ENCODE results near the gene CPZ. TPM values are rescaled to one million over a fixed set of nuclear protein-coding genes. Genes with fewer than 3 reads are reported as not detected.

Gene CPZ
- total RNA-seq, 1 donor from 2014 or later, result 3.5 TPM

DNA sequence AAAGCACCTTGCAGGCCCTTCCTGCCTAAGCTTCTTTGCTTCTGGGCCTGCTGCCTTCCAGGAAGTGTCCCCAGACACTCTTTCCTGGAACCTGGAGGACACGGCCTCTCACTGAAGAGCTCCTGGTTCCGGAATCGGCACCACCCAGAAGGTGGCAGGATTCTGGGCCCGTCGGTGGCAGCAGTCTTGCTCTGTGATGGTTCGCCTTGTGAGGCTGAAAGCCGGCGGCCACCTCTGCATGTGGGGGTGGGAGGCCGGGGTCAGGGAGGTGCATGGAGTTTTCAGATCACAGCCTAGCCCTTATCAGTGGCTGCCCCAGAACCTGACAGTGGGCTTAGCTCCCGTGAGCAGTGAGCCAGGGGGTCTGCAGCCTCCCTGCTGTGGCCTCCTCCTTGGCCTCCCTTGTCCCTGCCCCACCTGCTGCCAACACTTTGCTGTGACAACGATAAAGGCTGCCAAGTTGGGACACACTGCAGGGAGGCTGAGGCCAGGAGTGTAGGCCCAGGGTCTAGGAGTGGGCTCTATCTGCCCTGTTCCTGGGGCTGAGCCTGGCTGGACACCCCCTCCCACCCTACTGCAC lies 43.1 kb upstream of the CPZ start:
- Histone ChIP-seq H3K36me3 (no peaks in the 10 kb centered on the region), H3K27ac (no peak overlapping the region), H3K27me3 (no peaks in the 10 kb centered on the region), H3K4me3 (no peak overlapping the region), H3K9me3 (no peaks in the 10 kb centered on the region), H3K4me1 (no peaks in the 10 kb centered on the region)
- no peak for DNase-seq (ENCODE audit: low spot score in 2 of 2)
- intact Hi-C loops (cut with DNase I), result no loop called here
- TF ChIP-seq, protein P1, sequence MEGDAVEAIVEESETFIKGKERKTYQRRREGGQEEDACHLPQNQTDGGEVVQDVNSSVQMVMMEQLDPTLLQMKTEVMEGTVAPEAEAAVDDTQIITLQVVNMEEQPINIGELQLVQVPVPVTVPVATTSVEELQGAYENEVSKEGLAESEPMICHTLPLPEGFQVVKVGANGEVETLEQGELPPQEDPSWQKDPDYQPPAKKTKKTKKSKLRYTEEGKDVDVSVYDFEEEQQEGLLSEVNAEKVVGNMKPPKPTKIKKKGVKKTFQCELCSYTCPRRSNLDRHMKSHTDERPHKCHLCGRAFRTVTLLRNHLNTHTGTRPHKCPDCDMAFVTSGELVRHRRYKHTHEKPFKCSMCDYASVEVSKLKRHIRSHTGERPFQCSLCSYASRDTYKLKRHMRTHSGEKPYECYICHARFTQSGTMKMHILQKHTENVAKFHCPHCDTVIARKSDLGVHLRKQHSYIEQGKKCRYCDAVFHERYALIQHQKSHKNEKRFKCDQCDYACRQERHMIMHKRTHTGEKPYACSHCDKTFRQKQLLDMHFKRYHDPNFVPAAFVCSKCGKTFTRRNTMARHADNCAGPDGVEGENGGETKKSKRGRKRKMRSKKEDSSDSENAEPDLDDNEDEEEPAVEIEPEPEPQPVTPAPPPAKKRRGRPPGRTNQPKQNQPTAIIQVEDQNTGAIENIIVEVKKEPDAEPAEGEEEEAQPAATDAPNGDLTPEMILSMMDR (IDR thresholded peaks at IDR 0.05), result no peak

DNA sequence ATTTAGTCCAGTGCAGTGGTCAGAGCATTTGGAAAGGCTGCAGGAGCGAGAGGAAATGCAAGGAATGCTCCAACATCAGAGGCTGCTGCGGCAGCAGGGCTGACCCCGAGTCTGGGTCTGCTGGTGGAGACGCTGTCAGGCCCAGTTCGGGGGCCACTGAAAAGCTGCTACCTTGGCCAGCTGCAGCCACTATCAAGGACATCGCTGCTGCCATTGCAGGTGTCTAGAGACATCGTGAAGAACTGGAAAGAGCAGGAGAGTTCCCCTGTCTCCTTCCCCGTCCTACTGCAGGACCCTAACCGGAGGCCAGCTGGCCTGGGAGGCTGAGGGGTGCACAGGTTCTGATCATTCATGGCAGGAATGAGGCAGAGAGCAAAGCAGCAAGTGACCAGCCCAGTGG lies 41.9 kb upstream of the CPZ start:
- Histone ChIP-seq H3K4me3 (no peak overlapping the region), H3K27me3 (no peaks in the 10 kb centered on the region), H3K9me3 (no peaks in the 10 kb centered on the region), H3K27ac (no peak overlapping the region), H3K36me3 (no peaks in the 10 kb centered on the region), H3K4me1 (no peaks in the 10 kb centered on the region)
- intact Hi-C loops (cut with DNase I), result no loop called here
- TF ChIP-seq, protein P1 (IDR thresholded peaks at IDR 0.05), result no peak
- DNase-seq (ENCODE audit: low spot score in 2 of 2), result no peak

GRCh38 chr4:8552024-8552423 lies 40.5 kb upstream of the CPZ start:
- H3K27ac ChIP-seq, result no peak overlapping the region
- no peaks in the 10 kb centered on the region for H3K27me3 ChIP-seq
- DNase-seq (ENCODE audit: low spot score in 2 of 2), result no peak
- no peak overlapping the region for H3K4me3 ChIP-seq
- H3K9me3 ChIP-seq, result no peaks in the 10 kb centered on the region
- H3K4me1 ChIP-seq, result no peaks in the 10 kb centered on the region
- TF ChIP-seq, protein P1 (IDR thresholded peaks at IDR 0.05), result no peak
- H3K36me3 ChIP-seq, result no peaks in the 10 kb centered on the region
- intact Hi-C loops (cut with DNase I), result no loop called here

DNA sequence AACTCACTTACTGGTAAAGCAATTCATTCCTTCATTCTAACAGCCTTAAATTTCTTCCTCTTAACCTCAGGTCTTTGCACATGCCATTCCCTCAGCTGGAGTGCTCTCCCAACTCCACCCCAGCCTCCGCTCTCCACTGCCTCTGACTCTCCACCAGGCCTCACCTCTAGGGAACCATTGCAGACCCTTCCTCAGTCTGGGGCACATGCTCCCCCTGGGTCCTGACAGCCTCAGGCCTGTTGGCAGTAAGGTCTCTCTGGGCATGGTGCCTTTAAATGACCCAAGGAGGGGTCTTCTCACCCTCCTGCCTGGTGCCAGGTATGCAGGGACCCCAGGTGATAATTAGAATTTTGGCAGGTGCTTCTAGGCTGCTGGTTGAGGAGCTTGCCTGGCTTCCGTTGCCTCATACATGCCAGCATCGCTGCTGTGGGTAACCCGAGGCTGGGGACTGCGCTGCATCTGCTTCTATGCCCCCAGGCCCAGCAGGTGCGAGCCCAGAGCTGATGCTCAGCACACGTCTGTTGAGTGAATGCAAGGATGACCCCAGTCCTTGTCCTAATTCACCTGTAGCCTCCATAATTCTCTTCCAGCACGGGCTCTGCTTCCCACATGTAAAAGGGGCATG lies 39.9 kb upstream of the CPZ start:
- no peak overlapping the region for H3K4me3 ChIP-seq
- no peak overlapping the region for H3K27ac ChIP-seq
- TF ChIP-seq, protein P1 (IDR thresholded peaks at IDR 0.05), result no peak
- DNase-seq (ENCODE audit: low spot score in 2 of 2), result no peak
- no peaks in the 10 kb centered on the region for H3K36me3 ChIP-seq
- intact Hi-C loops (cut with DNase I), result no loop called here
- H3K9me3 ChIP-seq, result no peaks in the 10 kb centered on the region
- H3K4me1 ChIP-seq, result no peaks in the 10 kb centered on the region
- no peaks in the 10 kb centered on the region for H3K27me3 ChIP-seq

- TF ChIP-seq, protein P1 (IDR thresholded peaks at IDR 0.05), result no peak
- intact Hi-C loops (cut with DNase I), result no loop called here
- Histone ChIP-seq H3K27ac (no peak overlapping the region), H3K36me3 (no peaks in the 10 kb centered on the region), H3K9me3 (no peaks in the 10 kb centered on the region), H3K4me1 (no peaks in the 10 kb centered on the region), H3K27me3 (no peaks in the 10 kb centered on the region), H3K4me3 (no peak overlapping the region)
- no peak for DNase-seq (ENCODE audit: low spot score in 2 of 2)
These were observed 39.3 kb upstream of the CPZ start for GRCh38 chr4:8553216-8553615.

Measured in ascending aorta (tissue), 2 donors.